Karpas-422 (cell line): ENCODE results near the gene SLC7A10. TPM values are rescaled to one million over a fixed set of nuclear protein-coding genes. Genes with fewer than 3 reads are reported as not detected.
"Not testable (repeated sequence)": the region's sequence is repeated elsewhere in the genome, so short reads cannot be mapped to it uniquely, and the experiment has no call there.

ENCODE experiments used
- DNase-seq: peaks from one replicate; pipeline ENCODE4 v3.0.0-alpha.2; 2015
- H2AFZ ChIP-seq: fragments of 200-600 bp; sonication (generic); 2 replicates; pipeline ENCODE4 v1.6.1; 2014; ENCODE audit warnings: antibody characterized with exemption, low read length, mixed read lengths
- H3K27ac ChIP-seq: fragments of 200-600 bp; sonication (generic); 2 replicates; pipeline ENCODE4 v1.5.1; 2014; ENCODE audit warnings: mild to moderate bottlenecking, low read length, moderate library complexity
- H3K27me3 ChIP-seq: fragments of 200-600 bp; sonication (generic); 2 replicates; pipeline ENCODE4 v1.6.1; 2014; ENCODE audit warnings: low read length, mixed read lengths
- H3K36me3 ChIP-seq: fragments of 200-600 bp; sonication (generic); 2 replicates; pipeline ENCODE4 v1.6.1; 2014; ENCODE audit warnings: low read length, mixed read lengths; ENCODE audit not compliant: insufficient read depth
- H3K4me1 ChIP-seq: fragments of 200-600 bp; sonication (generic); 2 replicates; pipeline ENCODE4 v1.6.1; 2014; ENCODE audit warnings: mild to moderate bottlenecking, low read length, mixed read lengths
- H3K4me2 ChIP-seq: fragments of 200-600 bp; sonication (generic); 2 replicates; pipeline ENCODE4 v1.6.1; 2014; ENCODE audit warnings: low read length, low read depth, mild to moderate bottlenecking; ENCODE audit not compliant: poor library complexity, severe bottlenecking
- H3K4me3 ChIP-seq: fragments of 200-600 bp; sonication (generic); 2 replicates; pipeline ENCODE4 v1.5.1; 2014; ENCODE audit warnings: mild to moderate bottlenecking, antibody characterized with exemption, low read length, mixed read lengths
- H3K79me2 ChIP-seq: fragments of 200-600 bp; sonication (generic); 2 replicates; pipeline ENCODE4 v1.6.1; 2014; ENCODE audit warnings: mild to moderate bottlenecking, low read length, mixed read lengths
- H3K9ac ChIP-seq: fragments of 200-600 bp; sonication (generic); 2 replicates; pipeline ENCODE4 v1.6.0; 2014; ENCODE audit warnings: low read length
- H3K9me2 ChIP-seq: fragments of 200-600 bp; sonication (generic), shearing (Covaris generic); replicated peaks from 2 replicates; pipeline ENCODE4 v1.6.0; 2014; ENCODE audit warnings: mild to moderate bottlenecking, low read length, moderate library complexity; ENCODE audit not compliant: insufficient read depth
- H3K9me3 ChIP-seq: fragments of 300-700, 200-600 bp; sonication (generic); 2 replicates; pipeline ENCODE4 v1.6.1; 2014; ENCODE audit warnings: low read length, mixed read lengths
- H4K20me1 ChIP-seq: fragments of 200-600 bp; sonication (generic); 2 replicates; pipeline ENCODE4 v1.6.1; 2014; ENCODE audit warnings: mild to moderate bottlenecking, antibody characterized with exemption, low read length, low read depth; ENCODE audit not compliant: insufficient read depth
- total RNA-seq: library from RNA; depleted of rRNA; stranded (reverse); fragments of >200 nt; shearing (Covaris generic); gene quantifications from 2 replicates; pipeline ENCODE4 v1.2.3, GENCODE V29; 2014; ENCODE audit warnings: low replicate concordance

The SLC7A10 gene
- total RNA-seq, 1 experiment from 2014 or later, result not detected

GRCh38 chr19:33171916-33172359 lies 53.7 kb downstream of the SLC7A10 start:
- Histone ChIP-seq H3K9me3 (no peaks in the 10 kb centered on the region), H3K4me2 (no peak overlapping the region), H3K27me3 (no peaks in the 10 kb centered on the region), H3K4me3 (no peak overlapping the region), H3K27ac (no peak overlapping the region), H3K4me1 (peaks cover 9% of the 10 kb centered on the region), H4K20me1 (no peaks in the 10 kb centered on the region; the same call in 1 of the 2 replicates), H3K36me3 (no peaks in the 10 kb centered on the region), H3K9me2 (no peaks in the 10 kb centered on the region), H3K79me2 (peaks cover 12% of the 10 kb centered on the region), H3K9ac (no peak overlapping the region), H2AFZ (no peak overlapping the region)
- DNase-seq, result no peak

GRCh38 chr19:33171222-33171795 lies 54.3 kb downstream of the SLC7A10 start:
- H4K20me1 ChIP-seq, result no peaks in the 10 kb centered on the region; the same call in 1 of the 2 replicates
- no peak overlapping the region for H3K9ac ChIP-seq
- no peaks in the 10 kb centered on the region for H3K9me3 ChIP-seq
- no peaks in the 10 kb centered on the region for H3K9me2 ChIP-seq
- H2AFZ ChIP-seq, result no peak overlapping the region
- H3K27ac ChIP-seq, result no peak overlapping the region
- no peaks in the 10 kb centered on the region for H3K36me3 ChIP-seq
- H3K4me3 ChIP-seq, result no peak overlapping the region
- H3K27me3 ChIP-seq, result no peaks in the 10 kb centered on the region
- peaks cover 11% of the 10 kb centered on the region for H3K79me2 ChIP-seq
- no peak for DNase-seq
- H3K4me2 ChIP-seq, result no peak overlapping the region
- H3K4me1 ChIP-seq, result peaks cover 9% of the 10 kb centered on the region

DNA sequence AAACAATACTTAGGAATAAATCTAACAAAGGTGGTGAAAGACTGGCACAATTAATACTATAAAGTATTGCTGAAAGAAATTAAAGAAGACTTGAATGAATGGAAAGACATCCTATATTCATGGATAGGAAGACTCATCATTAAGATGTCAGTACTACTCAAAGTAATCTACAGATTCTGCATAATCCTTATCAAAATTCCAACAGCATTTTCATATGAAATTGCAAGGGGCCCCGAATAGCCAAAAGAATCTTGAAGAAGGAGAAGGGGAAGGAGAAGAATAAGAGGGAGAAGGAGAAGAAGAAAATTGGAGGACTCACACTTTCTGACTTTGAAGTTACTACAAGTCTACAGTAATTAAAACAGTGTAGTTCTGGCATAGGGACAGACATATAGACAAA lies 57.1 kb downstream of the SLC7A10 start:
- no peak for DNase-seq
- no peaks in the 10 kb centered on the region for H4K20me1 ChIP-seq
- H3K4me2 ChIP-seq, result no peak overlapping the region
- no peak overlapping the region for H3K9ac ChIP-seq
- no peaks in the 10 kb centered on the region for H3K4me1 ChIP-seq
- H3K27ac ChIP-seq, result no peak overlapping the region
- no peaks in the 10 kb centered on the region for H3K79me2 ChIP-seq
- H2AFZ ChIP-seq, result no peak overlapping the region
- no peaks in the 10 kb centered on the region for H3K27me3 ChIP-seq
- no peak overlapping the region for H3K4me3 ChIP-seq
- H3K36me3 ChIP-seq, result no peaks in the 10 kb centered on the region
- H3K9me3 ChIP-seq, result no peaks in the 10 kb centered on the region
- no peaks in the 10 kb centered on the region for H3K9me2 ChIP-seq

DNA sequence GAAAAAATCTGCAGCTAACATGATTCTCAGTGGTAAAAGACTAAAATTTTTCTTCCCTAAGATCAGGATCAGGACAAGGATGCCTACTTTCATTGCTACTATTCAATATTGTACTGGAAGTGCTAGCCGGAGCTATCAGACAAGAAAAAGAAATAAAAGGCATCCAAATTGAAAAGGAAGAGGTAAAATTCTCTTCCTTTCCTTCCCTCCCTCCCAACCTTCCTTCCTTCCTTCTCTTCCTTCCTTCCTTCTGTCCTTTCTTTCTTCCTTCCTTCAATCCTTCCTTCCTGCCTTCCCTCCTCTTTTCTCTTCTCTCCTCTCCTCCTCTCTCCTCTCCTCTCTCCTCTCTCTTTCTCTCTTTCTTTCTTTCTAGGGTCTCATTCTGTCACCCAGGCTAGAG lies 58.2 kb downstream of the SLC7A10 start:
- Histone ChIP-seq H3K9me3 (no peaks in the 10 kb centered on the region), H3K9ac (no peak overlapping the region), H3K4me2 (no peak overlapping the region), H3K79me2 (no peaks in the 10 kb centered on the region), H3K36me3 (no peaks in the 10 kb centered on the region), H3K27ac (no peak overlapping the region), H3K27me3 (no peaks in the 10 kb centered on the region), H3K4me3 (no peak overlapping the region), H4K20me1 (no peaks in the 10 kb centered on the region), H3K9me2 (no peaks in the 10 kb centered on the region), H2AFZ (no peak overlapping the region), H3K4me1 (no peaks in the 10 kb centered on the region)
- DNase-seq, result no peak

DNA sequence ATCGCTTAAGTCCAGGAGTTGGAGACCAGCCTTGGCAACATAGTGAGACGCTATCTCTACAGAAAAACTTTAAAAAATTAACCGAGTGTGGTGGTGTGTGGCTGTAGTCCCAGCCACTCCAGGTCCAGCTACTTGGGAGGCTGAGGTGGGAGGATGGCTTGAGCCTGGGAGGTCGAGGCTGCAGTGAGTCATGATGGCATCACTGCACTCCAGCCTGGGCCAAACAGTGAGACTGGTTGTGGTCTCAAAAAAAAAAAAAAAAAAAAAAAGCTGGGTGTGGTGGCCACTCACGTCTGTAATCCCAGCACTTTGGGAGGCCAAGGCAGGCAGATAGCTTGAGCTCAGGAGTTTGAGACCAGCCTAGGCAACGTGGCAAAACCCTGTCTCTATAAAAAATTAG lies 59.6 kb downstream of the SLC7A10 start:
- not testable (repeated sequence) for H3K9ac ChIP-seq, H3K4me1 ChIP-seq, H2AFZ ChIP-seq, H3K9me2 ChIP-seq, H3K9me3 ChIP-seq, H3K36me3 ChIP-seq, H3K79me2 ChIP-seq, H3K27me3 ChIP-seq, H3K27ac ChIP-seq, DNase-seq, H4K20me1 ChIP-seq, H3K4me2 ChIP-seq, H3K4me3 ChIP-seq

DNA sequence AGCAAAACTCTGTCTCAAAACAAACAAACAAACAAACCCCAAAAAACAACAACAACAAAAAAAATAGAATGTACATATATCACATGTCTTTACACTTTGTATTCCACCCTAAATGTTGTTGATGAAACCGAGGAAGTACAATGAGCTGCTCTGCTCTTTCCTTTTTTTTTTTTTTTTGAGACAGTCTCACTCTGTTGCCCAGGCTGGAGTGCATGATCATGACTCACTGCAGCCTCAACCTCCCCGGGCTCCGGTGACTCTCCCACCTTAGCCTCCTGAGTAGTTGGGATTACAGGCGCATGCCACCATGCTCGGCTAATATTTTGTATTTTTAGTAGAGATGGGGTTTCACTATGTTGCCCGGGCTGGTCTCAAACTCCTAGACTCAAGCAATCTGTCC lies 62.2 kb downstream of the SLC7A10 start:
- no peak overlapping the region for H3K4me2 ChIP-seq
- H3K36me3 ChIP-seq, result no peaks in the 10 kb centered on the region
- no peaks in the 10 kb centered on the region for H4K20me1 ChIP-seq
- DNase-seq, result no peak
- H3K9ac ChIP-seq, result no peak overlapping the region
- no peaks in the 10 kb centered on the region for H3K9me2 ChIP-seq
- no peaks in the 10 kb centered on the region for H3K4me1 ChIP-seq
- H3K79me2 ChIP-seq, result no peaks in the 10 kb centered on the region
- no peak overlapping the region for H3K27ac ChIP-seq
- H3K4me3 ChIP-seq, result no peak overlapping the region
- no peak overlapping the region for H2AFZ ChIP-seq
- H3K27me3 ChIP-seq, result no peaks in the 10 kb centered on the region
- no peaks in the 10 kb centered on the region for H3K9me3 ChIP-seq

- Histone ChIP-seq H3K4me2 (no peak overlapping the region), H3K27me3 (no peaks in the 10 kb centered on the region), H3K9ac (no peak overlapping the region), H3K4me1 (no peaks in the 10 kb centered on the region), H2AFZ (no peak overlapping the region), H3K9me2 (no peaks in the 10 kb centered on the region), H4K20me1 (no peaks in the 10 kb centered on the region), H3K27ac (no peak overlapping the region), H3K4me3 (no peak overlapping the region), H3K9me3 (no peaks in the 10 kb centered on the region), H3K36me3 (no peaks in the 10 kb centered on the region), H3K79me2 (no peaks in the 10 kb centered on the region)
- no peak for DNase-seq
These were observed 64.4 kb downstream of the SLC7A10 start for GRCh38 chr19:33161201-33161600.

DNA sequence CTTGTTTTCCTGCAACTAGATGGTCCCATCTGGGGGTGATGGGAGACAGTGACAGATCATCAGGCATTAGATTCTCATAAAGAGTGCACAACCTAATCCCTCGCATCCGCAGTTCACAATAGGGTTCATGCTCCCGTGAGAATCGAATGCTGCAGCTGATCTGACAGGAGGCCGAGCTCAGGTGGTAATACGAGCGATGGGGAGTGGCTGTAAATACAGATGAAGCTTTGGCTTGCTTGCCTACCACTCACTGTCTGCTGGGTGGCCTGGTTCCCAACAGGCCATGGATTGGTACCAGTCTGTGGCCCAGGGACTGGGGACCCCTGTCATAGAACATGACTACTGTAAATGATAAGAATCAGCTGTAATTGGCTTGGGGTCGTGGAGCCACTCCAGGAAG lies 65.8 kb downstream of the SLC7A10 start:
- Histone ChIP-seq H3K79me2 (no peaks in the 10 kb centered on the region), H2AFZ (no peak overlapping the region), H3K9me2 (no peaks in the 10 kb centered on the region), H3K4me1 (no peaks in the 10 kb centered on the region), H3K9ac (no peak overlapping the region), H3K27me3 (no peaks in the 10 kb centered on the region), H3K4me2 (no peak overlapping the region), H3K27ac (no peak overlapping the region), H4K20me1 (no peaks in the 10 kb centered on the region), H3K36me3 (no peaks in the 10 kb centered on the region), H3K9me3 (no peaks in the 10 kb centered on the region), H3K4me3 (no peak overlapping the region)
- DNase-seq, result no peak

GRCh38 chr19:33159149-33159548 lies 66.5 kb downstream of the SLC7A10 start:
- H3K9me3 ChIP-seq, result no peaks in the 10 kb centered on the region
- H3K4me3 ChIP-seq, result no peak overlapping the region
- H2AFZ ChIP-seq, result no peak overlapping the region
- no peak for DNase-seq
- H3K27me3 ChIP-seq, result no peaks in the 10 kb centered on the region
- H3K4me2 ChIP-seq, result no peak overlapping the region
- H3K27ac ChIP-seq, result no peak overlapping the region
- H3K9ac ChIP-seq, result no peak overlapping the region
- H3K4me1 ChIP-seq, result no peaks in the 10 kb centered on the region
- H3K9me2 ChIP-seq, result no peaks in the 10 kb centered on the region
- no peaks in the 10 kb centered on the region for H3K79me2 ChIP-seq
- no peaks in the 10 kb centered on the region for H4K20me1 ChIP-seq
- no peaks in the 10 kb centered on the region for H3K36me3 ChIP-seq
